ENCODE results near the gene PPBP.

DNA sequence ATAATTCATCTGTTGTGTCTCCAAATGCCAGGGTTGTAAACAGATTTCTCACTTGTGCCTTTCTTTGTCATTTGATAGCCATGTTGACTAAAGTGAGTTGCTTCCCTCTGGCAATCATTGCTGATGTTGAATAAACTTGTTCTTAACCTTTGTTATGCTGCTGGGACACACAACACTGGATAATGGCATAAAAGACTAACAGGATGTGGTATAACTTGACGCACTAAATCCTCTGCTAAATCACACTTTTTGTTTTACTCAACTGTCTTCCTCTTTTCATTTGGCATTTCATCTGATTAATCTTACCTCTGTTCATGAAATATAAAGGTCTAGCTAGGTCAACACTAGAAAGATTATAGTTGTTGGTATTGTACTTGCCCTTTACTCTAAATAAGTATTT lies 28.1 kb upstream of the PPBP start:
- TF ChIP-seq POLR2A (IDR thresholded peaks at IDR 0.05; ENCODE audit: low read length) (no peak), GATA1 (IDR thresholded peaks at IDR 0.05; ENCODE audit: low read depth, low read length) (no peak)

All from erythroblast (primary cell).